GM12872 (cell line): ENCODE data around the gene FGF19.

Experiments
- CTCF ChIP-seq: IDR thresholded peaks from 3 replicates; pipeline ENCODE4 v1.5.1; 2011; ENCODE audit warnings: low read depth, mild to moderate bottlenecking, low read length, moderate library complexity; ENCODE audit not compliant: insufficient read depth

FGF19 gene

DNA sequence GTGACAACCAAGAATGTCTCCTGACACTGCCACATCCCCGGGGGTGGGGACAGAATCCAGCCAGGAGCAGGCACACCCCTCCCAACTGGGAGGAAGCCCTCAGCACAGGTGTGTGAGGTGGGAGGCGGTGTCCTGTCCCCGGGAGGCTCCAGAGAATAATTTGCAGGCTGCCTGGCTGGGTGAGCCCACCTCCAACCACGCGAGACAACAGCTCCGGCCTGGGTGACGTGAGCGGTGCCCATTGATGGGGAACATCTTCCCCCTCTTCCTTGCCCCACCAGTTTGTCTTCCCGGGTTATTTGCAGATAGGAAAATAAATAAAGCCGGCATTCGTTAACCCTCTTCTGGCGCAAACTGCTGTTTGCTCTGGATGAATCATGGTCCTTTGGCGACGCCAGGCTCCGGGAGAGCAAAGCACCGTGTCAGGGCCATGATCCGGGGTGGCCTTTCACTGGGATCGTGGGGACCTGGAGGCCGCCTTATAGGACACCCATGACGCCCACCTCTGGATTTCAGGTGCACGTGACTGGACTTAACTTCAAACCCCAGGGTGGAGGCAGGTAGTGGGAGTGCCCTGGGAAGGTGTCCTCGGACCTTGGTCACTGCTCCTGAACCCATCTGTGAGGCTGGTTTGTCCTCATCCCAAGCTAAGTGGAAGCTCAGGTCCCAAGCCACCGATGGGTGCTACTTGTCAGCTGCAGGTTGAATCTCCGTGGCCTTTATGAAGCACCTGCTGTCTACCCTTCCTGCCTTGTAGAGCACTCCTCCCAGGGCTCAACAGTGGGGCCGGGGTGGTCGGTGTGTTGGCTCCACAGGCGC lies 49.0 kb downstream of the FGF19 start:
- no peak for TF ChIP-seq CTCF

DNA sequence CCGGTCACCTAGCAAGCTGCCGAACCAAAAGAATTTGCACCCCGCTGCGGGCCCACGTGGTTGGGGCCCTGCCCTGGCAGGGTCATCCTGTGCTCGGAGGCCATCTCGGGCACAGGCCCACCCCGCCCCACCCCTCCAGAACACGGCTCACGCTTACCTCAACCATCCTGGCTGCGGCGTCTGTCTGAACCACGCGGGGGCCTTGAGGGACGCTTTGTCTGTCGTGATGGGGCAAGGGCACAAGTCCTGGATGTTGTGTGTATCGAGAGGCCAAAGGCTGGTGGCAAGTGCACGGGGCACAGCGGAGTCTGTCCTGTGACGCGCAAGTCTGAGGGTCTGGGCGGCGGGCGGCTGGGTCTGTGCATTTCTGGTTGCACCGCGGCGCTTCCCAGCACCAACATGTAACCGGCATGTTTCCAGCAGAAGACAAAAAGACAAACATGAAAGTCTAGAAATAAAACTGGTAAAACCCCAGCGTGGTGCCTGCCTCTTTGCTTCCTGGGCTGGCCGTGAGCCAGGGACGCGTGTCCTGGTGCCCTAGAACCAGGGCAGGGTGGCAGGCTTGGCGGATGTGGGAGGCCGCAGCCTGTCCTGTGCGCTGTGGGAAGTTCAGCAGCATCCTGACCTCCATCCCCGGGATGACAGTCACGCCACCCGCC lies 49.7 kb downstream of the FGF19 start:
- no peak for TF ChIP-seq CTCF

- TF ChIP-seq CTCF, result no peak
Measured at GRCh38 chr11:69653406-69653960, 50.3 kb downstream of the FGF19 start.

GRCh38 chr11:69652999-69653398 lies 50.8 kb downstream of the FGF19 start:
- TF ChIP-seq CTCF, result no peak

- TF ChIP-seq CTCF, result no peak
Measured at GRCh38 chr11:69651834-69652620, 51.8 kb downstream of the FGF19 start.

DNA sequence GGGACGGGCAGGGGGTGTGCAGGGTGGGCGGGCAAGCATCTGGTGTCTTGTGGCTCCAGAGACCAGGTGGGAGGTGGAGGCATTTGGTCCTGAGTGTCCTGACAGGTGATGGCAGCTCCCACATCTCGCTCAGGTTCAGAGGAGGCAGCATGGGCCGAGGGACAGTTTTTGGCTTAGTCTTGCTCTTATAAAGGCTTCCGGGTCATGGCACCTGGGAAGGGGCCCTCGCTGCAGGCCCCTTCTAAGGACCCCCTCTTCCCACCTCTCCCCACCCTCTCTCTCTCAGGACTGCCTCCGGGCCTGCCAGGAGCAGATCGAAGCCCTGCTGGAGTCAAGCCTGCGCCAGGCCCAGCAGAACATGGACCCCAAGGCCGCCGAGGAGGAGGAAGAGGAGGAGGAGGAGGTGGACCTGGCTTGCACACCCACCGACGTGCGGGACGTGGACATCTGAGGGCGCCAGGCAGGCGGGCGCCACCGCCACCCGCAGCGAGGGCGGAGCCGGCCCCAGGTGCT lies 52.9 kb downstream of the FGF19 start:
- TF ChIP-seq CTCF, result no peak

- no peak for TF ChIP-seq CTCF
Measured at GRCh38 chr11:69650081-69650831, 53.6 kb downstream of the FGF19 start.
